Bronchial epithelial cell (primary cell): ENCODE results near the gene FRMD4A. TPM values are rescaled to one million over a fixed set of nuclear protein-coding genes. Genes with fewer than 3 reads are reported as not detected.

Experiments
- DNase-seq: peaks from one replicate; pipeline ENCODE4 v3.0.0-alpha.2; 2010; ENCODE audit warnings: low read depth
- FAIRE-seq: peaks from 2 replicates; lab custom pipeline; 2011; peaks lifted over from hg19 to GRCh38; lab: Jason Lieb, UNC
- H3K27me3 ChIP-seq: 2 replicates; pipeline ENCODE4 v1.5.1; 2011; ENCODE audit warnings: low read length; ENCODE audit not compliant: control insufficient read depth, insufficient read depth
- H3K36me3 ChIP-seq: 2 replicates; pipeline ENCODE4 v1.5.1; 2011; ENCODE audit warnings: low read length; ENCODE audit not compliant: control insufficient read depth, insufficient read depth
- H3K4me3 ChIP-seq: 2 replicates; pipeline ENCODE4 v1.5.1; 2011; ENCODE audit warnings: mild to moderate bottlenecking, low read depth, low read length, control low read depth
- CTCF ChIP-seq: IDR thresholded peaks from 2 replicates; pipeline ENCODE4 v1.5.1; 2011; ENCODE audit warnings: mild to moderate bottlenecking, moderate library complexity, low read length, control low read depth, inconsistent platforms; ENCODE audit not compliant: insufficient read depth, severe bottlenecking
- total RNA-seq: library from RNA; depleted of rRNA; stranded (reverse); fragments of >200 nt; gene quantifications from 2 replicates; pipeline ENCODE4 v1.2.1, GENCODE V29; 2014

Gene FRMD4A
- total RNA-seq, 1 donor from 2014 or later: 3.2 TPM

- Histone ChIP-seq H3K36me3 (no peaks in the 10 kb centered on the region), H3K27me3 (peaks cover 2% of the 10 kb centered on the region), H3K4me3 (no peak overlapping the region)
- DNase-seq (no peak), FAIRE-seq (no peak)
- no peak for TF ChIP-seq CTCF
These were observed 12.7 kb downstream of the FRMD4A start for GRCh38 chr10:14318007-14318406.

DNA sequence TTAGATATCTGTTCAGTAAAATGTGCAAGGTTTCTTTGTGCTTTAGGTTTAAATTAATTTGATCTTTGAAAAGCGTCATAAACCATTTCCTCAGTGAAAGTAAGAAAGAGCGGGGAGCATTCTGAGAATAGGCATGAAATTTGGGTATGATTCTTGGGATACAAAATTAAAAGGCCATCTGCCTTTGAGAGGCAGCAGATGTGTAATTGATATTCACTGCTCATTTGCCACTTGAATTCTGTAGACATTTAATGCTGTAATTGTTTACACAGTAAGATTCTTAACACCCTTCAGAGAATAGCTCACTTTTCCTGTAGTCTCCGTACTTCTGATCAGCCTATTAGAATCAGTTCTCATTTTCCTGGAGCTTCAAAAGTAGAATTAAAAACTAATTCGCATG is 18.7 kb downstream of the FRMD4A start:
- no peaks in the 10 kb centered on the region for H3K36me3 ChIP-seq
- no peak for FAIRE-seq
- peaks cover 2% of the 10 kb centered on the region for H3K27me3 ChIP-seq
- no peak overlapping the region for H3K4me3 ChIP-seq
- no peak for TF ChIP-seq CTCF
- DNase-seq: no peak

DNA sequence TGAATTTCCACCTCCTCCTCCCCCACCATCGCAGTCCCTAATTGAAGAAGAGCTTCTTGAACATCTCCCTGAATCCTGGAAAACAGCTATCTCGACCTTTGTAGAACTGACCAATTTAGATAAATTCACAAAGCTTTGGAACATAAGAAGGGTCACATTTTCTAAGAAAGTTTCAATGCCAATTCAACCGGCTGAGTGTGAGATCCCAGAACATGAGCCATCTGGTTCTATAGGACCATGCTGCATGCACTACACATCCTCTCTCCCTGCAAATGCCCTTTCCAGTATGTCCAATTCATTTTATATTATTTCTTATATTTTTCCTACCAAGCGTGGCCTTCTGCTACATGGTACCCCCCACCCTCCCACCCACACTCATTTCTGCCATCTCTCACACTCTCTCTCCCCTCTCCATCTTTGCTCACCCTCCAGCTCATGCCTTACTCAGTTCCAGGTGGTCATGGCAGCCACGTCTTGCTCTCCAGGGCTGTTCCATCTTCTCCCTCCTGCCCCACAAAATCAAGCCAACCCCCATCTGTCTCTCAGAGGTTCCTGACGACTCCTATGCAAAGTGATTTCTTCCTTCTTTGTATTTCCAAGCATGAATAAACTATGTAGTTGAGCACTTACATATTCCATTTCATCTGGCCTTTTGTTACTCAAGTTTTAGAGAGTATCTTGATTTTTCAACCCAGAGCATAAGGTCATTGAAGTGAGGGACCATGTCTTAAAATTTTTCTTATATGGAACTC is 19.3 kb downstream of the FRMD4A start:
- DNase-seq (no peak), FAIRE-seq (no peak)
- TF ChIP-seq CTCF: no peak
- Histone ChIP-seq H3K36me3 (no peaks in the 10 kb centered on the region), H3K27me3 (no peaks in the 10 kb centered on the region), H3K4me3 (no peak overlapping the region)

GRCh38 chr10:14309593-14309992 is 21.1 kb downstream of the FRMD4A start:
- no peak for FAIRE-seq
- no peak overlapping the region for H3K4me3 ChIP-seq

DNA sequence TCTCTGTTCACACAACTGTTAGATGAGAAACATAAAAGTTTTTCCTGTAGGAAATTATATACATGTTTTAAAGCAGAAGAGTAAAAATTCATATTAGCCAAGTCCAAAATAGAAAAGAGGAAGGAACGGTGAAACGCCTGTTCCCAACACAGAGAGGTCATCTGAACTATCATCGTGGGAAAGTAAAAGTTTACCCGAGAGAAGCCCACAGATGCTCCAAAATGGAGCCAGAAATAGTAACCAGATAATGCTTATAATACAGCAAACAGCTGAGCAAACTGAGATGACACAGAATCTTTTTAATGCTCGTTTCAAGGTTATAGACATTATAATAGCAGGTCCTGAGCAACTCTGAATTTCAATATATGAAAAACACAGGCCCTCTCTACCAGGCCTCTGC is 24.5 kb downstream of the FRMD4A start:
- TF ChIP-seq CTCF: no peak
- Histone ChIP-seq H3K4me3 (no peak overlapping the region), H3K36me3 (no peaks in the 10 kb centered on the region), H3K27me3 (no peaks in the 10 kb centered on the region)
- no peak for FAIRE-seq
- no peak for DNase-seq

More at GRCh38 chr10:14309593-14309992, 21.1 kb downstream of the FRMD4A start:
- no peak for TF ChIP-seq CTCF
- no peaks in the 10 kb centered on the region for H3K27me3 ChIP-seq
- H3K36me3 ChIP-seq: no peaks in the 10 kb centered on the region
- no peak for DNase-seq

DNA sequence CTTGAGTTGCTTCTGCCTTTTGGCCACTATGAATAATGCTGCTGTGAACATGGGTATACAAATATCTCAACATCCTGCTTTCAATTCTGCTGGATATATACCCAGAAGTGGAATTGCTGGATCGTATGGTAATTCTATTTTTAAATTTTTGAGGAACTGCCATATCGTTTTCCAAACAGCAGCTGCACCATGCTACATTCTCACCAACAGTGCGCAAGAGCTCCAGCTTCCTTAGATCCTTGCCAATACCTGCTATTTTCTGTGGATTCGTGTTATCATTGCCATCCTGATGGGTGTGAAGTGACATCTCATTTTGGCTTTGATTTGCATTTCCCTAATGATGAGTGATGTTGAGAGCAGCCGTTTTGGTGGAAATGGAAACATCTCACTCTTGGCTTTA is 26.7 kb downstream of the FRMD4A start:
- FAIRE-seq (peak; percentile 23), DNase-seq (no peak)
- H3K36me3 ChIP-seq: no peaks in the 10 kb centered on the region
- no peaks in the 10 kb centered on the region for H3K27me3 ChIP-seq
- no peak overlapping the region for H3K4me3 ChIP-seq
- no peak for TF ChIP-seq CTCF
